ENCODE results near the gene MPL. TPM values are rescaled to one million over a fixed set of nuclear protein-coding genes. Genes with fewer than 3 reads are reported as not detected.

The MPL gene
- not detected for polyA plus RNA-seq (2013, experiment 1 of 4)
- polyA plus RNA-seq (2013, experiment 2 of 4): 0.43 TPM
- 0.27 TPM for polyA plus RNA-seq (2013, experiment 3 of 4)
- polyA plus RNA-seq (2013, experiment 4 of 4): 0.57 TPM

GRCh38 chr1:43337588-43337987 lies at the start of gene MPL:
MPL (plus strand) TSS chr1:43337818; CDS start chr1:43337849, 31 bp downstream.
- Histone ChIP-seq H3K4me3 (ENCODE audit: insufficient read depth, low read depth, low read length) (no peak within 1 kb of the TSS), H3K27ac (ENCODE audit: insufficient read depth, low read depth, low read length, poor library complexity, severe bottlenecking) (no peak within 1 kb of the TSS), H3K9me3 (ENCODE audit: control insufficient read depth, low read length) (no peaks in the 10 kb centered on the region), H3K27me3 (ENCODE audit: control insufficient read depth, insufficient read depth, low read length, poor library complexity, severe bottlenecking) (no peaks in the 10 kb centered on the region), H3K4me1 (ENCODE audit: control insufficient read depth, insufficient read depth, low read length) (no peaks in the 10 kb centered on the region), H3K36me3 (ENCODE audit: control insufficient read depth, insufficient read depth, low read length) (no peaks in the 10 kb centered on the region)
- 77 to 90% methylated on average over 3 of the region's 3 CpGs for WGBS, 2 experiments

- H3K27ac ChIP-seq (ENCODE audit: insufficient read depth, low read depth, low read length, poor library complexity, severe bottlenecking): no peak overlapping the region
- no peaks in the 10 kb centered on the region for H3K36me3 ChIP-seq (ENCODE audit: control insufficient read depth, insufficient read depth, low read length)
- 94 to 96% methylated on average over 8 to 9 of the region's 9 CpGs for WGBS, 2 experiments
- peaks cover 8% of the 10 kb centered on the region for H3K4me1 ChIP-seq (ENCODE audit: control insufficient read depth, insufficient read depth, low read length)
- H3K9me3 ChIP-seq (ENCODE audit: control insufficient read depth, low read length): no peaks in the 10 kb centered on the region
- H3K27me3 ChIP-seq (ENCODE audit: control insufficient read depth, insufficient read depth, low read length, poor library complexity, severe bottlenecking): no peaks in the 10 kb centered on the region
- H3K4me3 ChIP-seq (ENCODE audit: insufficient read depth, low read depth, low read length): no peak overlapping the region
Measured at GRCh38 chr1:43288058-43288784, 49.4 kb upstream of the MPL start.

GRCh38 chr1:43288785-43289706 lies 48.6 kb upstream of the MPL start:
- no peaks in the 10 kb centered on the region for H3K36me3 ChIP-seq (ENCODE audit: control insufficient read depth, insufficient read depth, low read length)
- peaks cover 8% of the 10 kb centered on the region for H3K4me1 ChIP-seq (ENCODE audit: control insufficient read depth, insufficient read depth, low read length)
- H3K4me3 ChIP-seq (ENCODE audit: insufficient read depth, low read depth, low read length): no peak overlapping the region
- 89 to 92% methylated on average over 12 of the region's 12 CpGs for WGBS, 2 experiments
- H3K27ac ChIP-seq (ENCODE audit: insufficient read depth, low read depth, low read length, poor library complexity, severe bottlenecking): no peak overlapping the region
- H3K9me3 ChIP-seq (ENCODE audit: control insufficient read depth, low read length): no peaks in the 10 kb centered on the region
- H3K27me3 ChIP-seq (ENCODE audit: control insufficient read depth, insufficient read depth, low read length, poor library complexity, severe bottlenecking): no peaks in the 10 kb centered on the region

GRCh38 chr1:43292216-43292615 lies 45.4 kb upstream of the MPL start:
- H3K4me1 ChIP-seq (ENCODE audit: control insufficient read depth, insufficient read depth, low read length): peaks cover 18% of the 10 kb centered on the region
- no peaks in the 10 kb centered on the region for H3K27me3 ChIP-seq (ENCODE audit: control insufficient read depth, insufficient read depth, low read length, poor library complexity, severe bottlenecking)
- no peaks in the 10 kb centered on the region for H3K9me3 ChIP-seq (ENCODE audit: control insufficient read depth, low read length)
- no peak overlapping the region for H3K27ac ChIP-seq (ENCODE audit: insufficient read depth, low read depth, low read length, poor library complexity, severe bottlenecking)
- no peaks in the 10 kb centered on the region for H3K36me3 ChIP-seq (ENCODE audit: control insufficient read depth, insufficient read depth, low read length)
- H3K4me3 ChIP-seq (ENCODE audit: insufficient read depth, low read depth, low read length): no peak overlapping the region
- 92 to 93% methylated on average over 7 of the region's 7 CpGs for WGBS, 2 experiments

GRCh38 chr1:43292679-43293078 lies 44.9 kb upstream of the MPL start:
- H3K27ac ChIP-seq (ENCODE audit: insufficient read depth, low read depth, low read length, poor library complexity, severe bottlenecking): no peak overlapping the region
- no peaks in the 10 kb centered on the region for H3K36me3 ChIP-seq (ENCODE audit: control insufficient read depth, insufficient read depth, low read length)
- WGBS, 2 experiments: 92 to 96% methylated on average over 5 of the region's 5 CpGs
- peaks cover 18% of the 10 kb centered on the region for H3K4me1 ChIP-seq (ENCODE audit: control insufficient read depth, insufficient read depth, low read length)
- H3K27me3 ChIP-seq (ENCODE audit: control insufficient read depth, insufficient read depth, low read length, poor library complexity, severe bottlenecking): no peaks in the 10 kb centered on the region
- H3K9me3 ChIP-seq (ENCODE audit: control insufficient read depth, low read length): no peaks in the 10 kb centered on the region
- no peak overlapping the region for H3K4me3 ChIP-seq (ENCODE audit: insufficient read depth, low read depth, low read length)

GRCh38 chr1:43293176-43293575 lies 44.4 kb upstream of the MPL start:
- WGBS, 2 experiments: 87 to 96% methylated on average over 2 of the region's 2 CpGs
- peaks cover 18% of the 10 kb centered on the region for H3K4me1 ChIP-seq (ENCODE audit: control insufficient read depth, insufficient read depth, low read length)
- no peaks in the 10 kb centered on the region for H3K9me3 ChIP-seq (ENCODE audit: control insufficient read depth, low read length)
- no peaks in the 10 kb centered on the region for H3K27me3 ChIP-seq (ENCODE audit: control insufficient read depth, insufficient read depth, low read length, poor library complexity, severe bottlenecking)
- H3K4me3 ChIP-seq (ENCODE audit: insufficient read depth, low read depth, low read length): no peak overlapping the region
- no peak overlapping the region for H3K27ac ChIP-seq (ENCODE audit: insufficient read depth, low read depth, low read length, poor library complexity, severe bottlenecking)
- H3K36me3 ChIP-seq (ENCODE audit: control insufficient read depth, insufficient read depth, low read length): no peaks in the 10 kb centered on the region

GRCh38 chr1:43293896-43294760 lies 43.5 kb upstream of the MPL start:
- no peaks in the 10 kb centered on the region for H3K9me3 ChIP-seq (ENCODE audit: control insufficient read depth, low read length)
- WGBS, 2 experiments: 81 to 86% methylated on average over 5 of the region's 7 CpGs
- H3K4me1 ChIP-seq (ENCODE audit: control insufficient read depth, insufficient read depth, low read length): peaks cover 18% of the 10 kb centered on the region
- no peaks in the 10 kb centered on the region for H3K36me3 ChIP-seq (ENCODE audit: control insufficient read depth, insufficient read depth, low read length)
- H3K27me3 ChIP-seq (ENCODE audit: control insufficient read depth, insufficient read depth, low read length, poor library complexity, severe bottlenecking): no peaks in the 10 kb centered on the region
- H3K27ac ChIP-seq (ENCODE audit: insufficient read depth, low read depth, low read length, poor library complexity, severe bottlenecking): no peak overlapping the region
- no peak overlapping the region for H3K4me3 ChIP-seq (ENCODE audit: insufficient read depth, low read depth, low read length)

GRCh38 chr1:43294761-43295160 lies 42.9 kb upstream of the MPL start:
- no peaks in the 10 kb centered on the region for H3K27me3 ChIP-seq (ENCODE audit: control insufficient read depth, insufficient read depth, low read length, poor library complexity, severe bottlenecking)
- no peaks in the 10 kb centered on the region for H3K36me3 ChIP-seq (ENCODE audit: control insufficient read depth, insufficient read depth, low read length)
- no peaks in the 10 kb centered on the region for H3K9me3 ChIP-seq (ENCODE audit: control insufficient read depth, low read length)
- H3K4me3 ChIP-seq (ENCODE audit: insufficient read depth, low read depth, low read length): no peak overlapping the region
- 90 to 94% methylated on average over 8 of the region's 8 CpGs for WGBS, 2 experiments
- H3K27ac ChIP-seq (ENCODE audit: insufficient read depth, low read depth, low read length, poor library complexity, severe bottlenecking): no peak overlapping the region
- peaks cover 18% of the 10 kb centered on the region for H3K4me1 ChIP-seq (ENCODE audit: control insufficient read depth, insufficient read depth, low read length)

- Histone ChIP-seq H3K27ac (ENCODE audit: insufficient read depth, low read depth, low read length, poor library complexity, severe bottlenecking) (no peak overlapping the region), H3K27me3 (ENCODE audit: control insufficient read depth, insufficient read depth, low read length, poor library complexity, severe bottlenecking) (no peaks in the 10 kb centered on the region), H3K4me1 (ENCODE audit: control insufficient read depth, insufficient read depth, low read length) (peaks cover 18% of the 10 kb centered on the region), H3K4me3 (ENCODE audit: insufficient read depth, low read depth, low read length) (no peak overlapping the region), H3K9me3 (ENCODE audit: control insufficient read depth, low read length) (no peaks in the 10 kb centered on the region), H3K36me3 (ENCODE audit: control insufficient read depth, insufficient read depth, low read length) (no peaks in the 10 kb centered on the region)
- 80 to 89% methylated on average over 1 of the region's 1 CpG for WGBS, 2 experiments
Measured at GRCh38 chr1:43296207-43296606, 41.4 kb upstream of the MPL start.
